ENCODE results near the gene HIPK2. TPM values are rescaled to one million over a fixed set of nuclear protein-coding genes. Genes with fewer than 3 reads are reported as not detected.

HIPK2 gene
- total RNA-seq, 1 donor from 2014 or later, result 29.4 TPM

GRCh38 chr7:139658296-139658695, 119.5 kb downstream of the HIPK2 start:
- intact Hi-C loops (cut with micrococcal nuclease), result no loop called here

GRCh38 chr7:139657725-139658124, 120.1 kb downstream of the HIPK2 start:
- intact Hi-C loops (cut with micrococcal nuclease), result no loop called here

DNA sequence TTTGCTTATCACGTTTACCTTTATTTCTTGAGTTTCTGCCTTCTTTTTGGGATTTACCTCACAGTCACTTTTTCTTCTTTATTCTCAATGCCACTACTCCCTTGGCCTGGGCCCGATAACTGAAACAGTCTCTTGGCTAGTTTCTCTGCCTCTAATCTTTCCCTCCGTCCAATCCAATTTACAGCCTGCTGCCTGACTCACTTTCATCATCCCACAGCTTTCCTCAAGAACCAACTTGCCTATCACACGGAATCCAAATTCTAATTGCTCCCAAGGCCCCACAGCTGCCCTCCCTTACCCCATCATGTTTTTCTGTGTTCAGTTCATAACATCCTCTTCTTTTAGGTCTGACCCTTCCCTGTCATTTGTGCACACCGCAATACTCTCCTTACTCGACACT, 121.4 kb downstream of the HIPK2 start:
- intact Hi-C loops (cut with micrococcal nuclease), result no loop called here

DNA sequence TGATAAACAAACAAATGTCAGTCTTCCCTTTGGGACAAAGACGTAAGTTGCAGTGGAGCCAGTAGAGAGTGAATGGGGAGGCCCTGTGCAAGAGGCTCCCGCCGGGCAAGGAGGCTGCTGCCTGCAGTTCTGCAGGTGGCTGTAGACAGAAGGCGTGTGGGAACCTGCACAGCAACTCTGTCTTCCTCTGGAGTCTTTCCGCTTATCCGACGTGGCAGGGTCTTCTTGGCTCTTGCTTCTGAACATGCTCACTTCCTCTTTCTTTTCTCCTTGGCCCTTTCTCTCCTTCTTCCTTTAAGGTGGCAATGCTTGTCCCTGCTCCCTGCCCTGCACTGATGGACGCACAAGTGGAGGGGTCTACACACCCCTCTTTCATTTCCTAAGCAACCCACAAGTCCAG, 122.5 kb downstream of the HIPK2 start:
- intact Hi-C loops (cut with micrococcal nuclease), result no loop called here

DNA sequence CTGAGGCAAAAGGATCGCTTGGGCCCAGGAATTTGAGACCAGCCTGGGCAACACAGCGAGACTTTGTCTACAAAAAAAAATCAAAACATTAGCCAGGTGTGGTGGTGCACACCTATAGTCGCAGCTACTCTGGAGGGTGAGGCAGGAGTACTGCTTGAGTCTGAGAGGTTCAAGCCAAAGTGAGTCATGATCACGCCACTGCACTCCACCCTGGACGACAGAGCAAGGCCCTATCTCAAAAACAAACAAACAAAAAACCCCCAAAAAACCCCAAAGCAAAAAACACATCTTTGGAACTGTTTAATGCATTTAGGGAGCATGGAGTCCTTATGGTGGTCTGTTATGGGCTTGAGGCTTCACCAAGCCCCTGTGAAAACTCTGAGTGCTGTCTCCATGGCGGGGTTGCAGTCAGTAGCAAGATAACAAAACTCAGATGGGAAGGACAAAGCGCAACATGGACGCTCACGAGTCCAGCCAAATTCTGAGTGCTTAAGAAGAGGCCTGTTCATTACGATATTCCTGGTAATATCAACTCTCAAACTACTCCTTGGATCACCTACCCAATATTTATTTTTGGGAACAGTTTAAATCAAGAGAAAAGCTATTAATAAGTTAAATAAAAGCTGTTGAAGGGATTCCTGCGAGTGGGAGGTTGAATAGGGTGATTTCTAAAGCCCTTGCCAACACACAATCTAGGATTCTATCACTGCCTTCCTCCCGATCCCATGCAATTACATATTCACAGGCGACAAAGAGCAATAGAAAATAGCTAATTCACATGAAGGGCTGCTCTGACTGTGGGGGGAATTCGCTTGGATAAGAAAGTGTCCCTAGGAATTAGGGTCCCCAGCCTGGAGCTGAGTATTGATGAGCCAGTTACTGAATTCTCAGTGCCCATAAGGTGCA, 123.3 kb downstream of the HIPK2 start:
- intact Hi-C loops (cut with micrococcal nuclease), result no loop called here

DNA sequence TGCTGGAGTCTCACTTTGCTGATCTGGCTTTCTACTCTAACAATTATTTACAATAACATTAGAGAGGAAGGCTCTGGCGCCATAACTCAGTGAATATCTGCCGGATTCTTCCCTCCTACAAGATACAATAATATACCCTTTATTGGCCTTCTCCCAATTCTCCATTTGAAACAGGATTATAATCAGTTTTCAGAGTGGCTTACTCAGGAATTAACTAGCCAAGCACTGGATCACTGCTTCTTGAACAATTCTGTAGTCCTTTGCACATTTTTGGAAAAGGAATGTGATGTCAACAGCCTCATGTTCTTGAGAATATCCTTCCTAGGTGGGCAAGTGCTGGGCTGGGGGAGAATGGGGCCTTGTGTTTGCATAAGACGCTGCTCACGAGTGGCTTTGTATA, 125.9 kb downstream of the HIPK2 start:
- intact Hi-C loops (cut with micrococcal nuclease), result no loop called here

DNA sequence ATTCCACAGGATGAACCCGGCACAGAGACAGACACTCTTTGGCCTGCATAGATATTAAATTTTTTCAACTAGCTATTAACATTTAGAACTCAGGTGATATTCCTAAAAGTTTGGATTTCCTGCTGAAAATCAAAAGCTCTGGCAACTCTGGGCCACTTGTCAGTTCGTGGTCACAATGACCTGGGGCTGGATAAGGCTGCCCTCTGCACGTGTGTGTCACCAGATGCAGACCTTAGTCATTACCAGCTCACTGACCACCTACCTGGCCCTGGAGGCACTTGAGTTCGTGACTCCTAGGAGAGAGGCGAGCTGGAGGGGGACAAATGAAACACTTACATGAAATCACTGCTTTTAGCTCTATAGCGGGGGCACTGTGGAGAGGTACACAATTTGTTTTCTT, 126.5 kb downstream of the HIPK2 start:
- intact Hi-C loops (cut with micrococcal nuclease), result no loop called here

GRCh38 chr7:139650429-139651100, 127.2 kb downstream of the HIPK2 start:
- intact Hi-C loops (cut with micrococcal nuclease), result no loop called here

DNA sequence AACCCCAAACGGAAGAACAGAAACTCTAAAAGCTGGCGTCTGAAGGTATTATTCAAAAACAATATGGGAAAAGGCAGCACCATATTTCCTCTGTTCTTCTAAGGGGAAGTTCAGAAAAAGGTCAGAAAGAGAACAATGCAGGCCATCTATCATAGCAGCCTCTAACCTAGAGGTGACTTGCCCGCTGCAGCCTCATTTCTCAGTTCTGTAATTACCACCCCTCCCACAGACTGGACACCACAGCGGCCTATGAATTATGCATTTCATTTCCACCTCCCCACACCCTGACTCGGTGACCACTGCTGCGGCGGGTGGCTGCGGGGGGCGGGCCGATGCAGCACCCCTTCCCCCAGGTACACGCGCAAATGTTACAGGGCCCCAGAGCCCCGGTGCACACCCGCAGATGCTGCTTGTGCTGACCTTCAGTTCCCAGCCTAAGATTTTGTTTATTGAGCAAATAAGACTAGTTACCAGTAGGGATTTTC, 128.8 kb downstream of the HIPK2 start:
- intact Hi-C loops (cut with micrococcal nuclease), result loop anchor here (5.0 to 10.0 kb wide), 4 partner anchors 73 to 526 kb away; partner anchors contain the start of genes KDM7A and PARP12

GRCh38 chr7:139648391-139648861, 129.4 kb downstream of the HIPK2 start:
- intact Hi-C loops (cut with micrococcal nuclease), result loop anchor here (5.0 to 10.0 kb wide), 4 partner anchors 74 to 526 kb away; partner anchors contain the start of genes KDM7A and PARP12

GRCh38 chr7:139647814-139648390, 129.9 kb downstream of the HIPK2 start:
- intact Hi-C loops (cut with micrococcal nuclease), result loop anchor here (2.0 to 10.0 kb wide), 6 partner anchors 33 to 527 kb away; partner anchors contain the start of genes KDM7A, PARP12 and TBXAS1

- intact Hi-C loops (cut with micrococcal nuclease), result loop anchor here (2.0 to 10.0 kb wide), 6 partner anchors 34 to 528 kb away; partner anchors contain the start of genes KDM7A, PARP12 and TBXAS1
Measured at GRCh38 chr7:139647085-139647484, 130.7 kb downstream of the HIPK2 start.

- intact Hi-C loops (cut with micrococcal nuclease), result loop anchor here (1.0 to 10.0 kb wide), 12 partner anchors 34 to 680 kb away; partner anchors contain the start of genes KDM7A, PARP12 and TBXAS1
Measured at GRCh38 chr7:139646566-139646965, 131.2 kb downstream of the HIPK2 start.

- intact Hi-C loops (cut with micrococcal nuclease), result loop anchor here (1.0 to 10.0 kb wide), 12 partner anchors 35 to 680 kb away; partner anchors contain the start of genes KDM7A, PARP12 and TBXAS1
Measured at GRCh38 chr7:139645572-139646523, 131.9 kb downstream of the HIPK2 start.

DNA sequence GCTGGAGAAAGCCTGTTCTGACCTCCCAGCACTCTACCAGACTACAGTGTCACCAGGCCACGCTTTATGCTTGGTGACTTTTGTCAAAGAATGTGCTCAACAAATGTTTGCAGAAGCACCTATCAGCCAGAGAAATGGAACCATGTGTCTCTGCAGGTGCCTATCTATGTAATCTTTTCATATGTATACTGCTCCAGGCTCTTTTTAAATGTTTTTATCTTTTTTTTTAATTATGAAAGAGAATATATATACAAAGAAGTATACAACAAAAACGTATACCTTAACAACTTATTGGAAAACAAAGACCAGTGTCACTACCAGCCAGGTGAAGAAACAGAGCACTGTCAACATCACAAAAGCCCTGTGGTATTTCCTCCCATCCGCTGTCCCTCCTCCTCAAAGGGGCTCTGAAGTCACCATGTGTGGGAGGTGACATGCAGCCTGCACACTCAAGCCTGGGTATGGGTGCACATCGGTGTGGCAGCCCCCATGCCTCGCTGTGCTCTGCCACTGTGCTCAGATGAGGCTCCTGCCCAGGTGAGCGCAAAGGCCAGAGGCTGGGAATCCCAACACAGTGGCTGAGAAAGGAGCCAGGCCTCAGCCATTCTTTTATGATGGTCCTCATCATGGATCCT, 133.7 kb downstream of the HIPK2 start:
- intact Hi-C loops (cut with micrococcal nuclease), result loop anchor here (10.0 kb wide), 1 partner anchor 531 kb away; the partner anchor contains the start of gene KDM7A

DNA sequence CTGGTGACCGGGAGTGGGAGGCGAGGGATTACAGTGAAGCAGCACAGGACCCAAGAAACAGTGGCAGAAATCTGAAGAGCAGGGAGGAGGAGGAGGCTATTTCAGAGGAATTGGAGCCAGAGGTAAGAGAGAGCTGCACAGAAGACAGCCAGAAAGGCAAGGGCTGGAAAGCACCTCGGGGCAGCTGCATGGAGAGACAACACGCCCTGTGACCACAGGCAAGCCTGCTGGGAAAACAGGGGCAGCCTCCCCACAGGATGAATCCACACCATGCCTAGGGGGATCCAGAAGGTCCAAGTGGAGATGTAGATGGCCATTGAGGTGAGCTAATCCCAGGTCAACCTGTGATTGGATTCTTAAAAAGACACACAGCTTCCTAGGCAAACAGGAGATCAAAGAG, 135.5 kb downstream of the HIPK2 start:
- intact Hi-C loops (cut with micrococcal nuclease), result loop anchor here (10.0 kb wide), 1 partner anchor 533 kb away; the partner anchor contains the start of gene KDM7A

GRCh38 chr7:139641337-139641992, 136.3 kb downstream of the HIPK2 start:
- intact Hi-C loops (cut with micrococcal nuclease), result loop anchor here (10.0 kb wide), 1 partner anchor 533 kb away; the partner anchor contains the start of gene KDM7A

- intact Hi-C loops (cut with micrococcal nuclease), result loop anchor here (10.0 kb wide), 1 partner anchor 534 kb away; the partner anchor contains the start of gene KDM7A
Measured at GRCh38 chr7:139640681-139641080, 137.1 kb downstream of the HIPK2 start.

- intact Hi-C loops (cut with micrococcal nuclease), result no loop called here
Measured at GRCh38 chr7:139639563-139639962, 138.2 kb downstream of the HIPK2 start.
